Measurements from ENCODE around the gene MAP1LC3C. TPM values are rescaled to one million over a fixed set of nuclear protein-coding genes. Genes with fewer than 3 reads are reported as not detected.

The MAP1LC3C gene
- 0.52 TPM for polyA plus RNA-seq (2013, experiment 1 of 2)
- 0.25 TPM for polyA plus RNA-seq (2013, experiment 2 of 2)

DNA sequence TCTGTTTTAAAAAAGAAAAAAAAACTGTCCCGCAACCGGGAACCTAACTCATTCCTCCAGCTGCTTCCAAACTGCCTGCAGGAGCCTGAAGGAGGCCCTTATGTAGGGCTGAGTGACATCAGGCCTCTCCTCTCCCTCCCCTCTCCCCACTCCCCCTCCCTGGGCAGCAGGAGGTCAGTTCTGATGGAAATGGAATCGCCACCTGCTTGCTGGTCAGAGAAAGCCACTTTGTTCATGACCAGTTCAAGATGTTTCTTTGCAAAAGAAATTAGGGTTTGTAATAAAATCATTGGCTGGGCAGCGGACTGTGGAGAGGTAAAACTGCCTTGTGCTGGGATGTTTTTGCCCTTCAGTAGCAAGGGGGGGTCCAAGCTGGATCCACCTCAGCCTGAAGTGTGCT is at the start of gene MAP1LC3C:
Gene MAP1LC3C (minus strand): TSS at position 73 of the 400 bp plus-strand sequence. CDS start 90 bp downstream, outside the sequence.
- no peak within 1 kb of the TSS for H3K27ac ChIP-seq (ENCODE audit: low read depth, low read length, severe bottlenecking)
- H3K4me3 ChIP-seq (ENCODE audit: extremely low read depth, insufficient read depth, low read length, poor library complexity, severe bottlenecking), result peak within 1 kb of the TSS; percentile 8
- 54 to 60% methylated on average over 2 of the region's 4 CpGs for WGBS, 2 experiments (ENCODE audit: insufficient coverage in 2 of 2)

DNA sequence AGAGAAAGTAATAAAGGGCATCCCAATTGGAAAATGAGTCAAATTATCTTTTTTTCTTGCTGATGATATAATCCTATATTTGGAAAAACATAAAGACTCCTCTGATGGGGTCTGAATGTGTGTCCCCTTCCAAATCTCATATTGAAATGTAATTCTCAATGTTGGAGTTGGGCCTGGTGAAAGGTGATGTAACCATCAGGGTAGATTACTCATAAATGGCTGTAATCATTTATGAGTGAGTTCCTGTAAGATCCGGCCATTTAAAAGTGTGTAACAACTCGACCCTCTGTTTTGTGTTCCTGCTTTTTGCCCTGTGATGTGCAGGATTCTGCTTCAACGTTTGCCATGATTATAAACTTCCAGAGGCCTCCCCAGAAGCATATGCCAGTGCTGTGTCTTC is 44.3 kb upstream of the MAP1LC3C start:
- H3K27ac ChIP-seq (ENCODE audit: low read depth, low read length, severe bottlenecking), result no peak overlapping the region

More for the DNA sequence above, at the start of gene MAP1LC3C:
- Histone ChIP-seq H3K9me3 (ENCODE audit: control insufficient read depth, low read length) (no peaks in the 10 kb centered on the region), H3K36me3 (ENCODE audit: control insufficient read depth, insufficient read depth, low read length) (no peaks in the 10 kb centered on the region), H3K4me1 (ENCODE audit: control insufficient read depth, insufficient read depth, low read length, poor library complexity, severe bottlenecking) (no peaks in the 10 kb centered on the region)

DNA sequence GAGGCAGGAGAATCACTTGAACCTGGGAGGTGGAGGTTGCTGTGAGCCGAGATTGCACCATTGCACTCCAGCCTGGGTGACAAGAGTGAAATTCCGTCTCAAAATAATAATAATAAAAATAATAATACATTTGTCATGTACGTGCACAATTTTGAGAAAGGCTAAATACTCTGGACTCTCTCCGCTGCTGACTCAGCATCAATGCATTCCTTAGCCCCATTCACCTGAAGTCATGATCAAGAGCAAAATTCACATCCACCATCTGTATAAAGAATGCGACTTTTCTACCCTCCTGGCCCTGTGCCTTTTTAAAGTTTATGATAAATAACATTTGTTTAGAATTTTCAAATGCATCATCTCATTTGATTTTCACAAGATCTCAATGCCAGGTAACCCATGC is 35.5 kb upstream of the MAP1LC3C start:
- H3K4me1 ChIP-seq (ENCODE audit: control insufficient read depth, insufficient read depth, low read length, poor library complexity, severe bottlenecking), result no peaks in the 10 kb centered on the region
- H3K36me3 ChIP-seq (ENCODE audit: control insufficient read depth, insufficient read depth, low read length), result no peaks in the 10 kb centered on the region
- H3K4me3 ChIP-seq (ENCODE audit: extremely low read depth, insufficient read depth, low read length, poor library complexity, severe bottlenecking), result no peak overlapping the region
- H3K9me3 ChIP-seq (ENCODE audit: control insufficient read depth, low read length), result no peaks in the 10 kb centered on the region
- H3K27ac ChIP-seq (ENCODE audit: low read depth, low read length, severe bottlenecking), result no peak overlapping the region
- 90% methylated on average over 2 of the region's 5 CpGs; no CpG with 5 or more reads in 1 of the 2 experiments for WGBS, 2 experiments (ENCODE audit: insufficient coverage in 2 of 2)

More for the DNA sequence above, 44.3 kb upstream of the MAP1LC3C start:
- H3K36me3 ChIP-seq (ENCODE audit: control insufficient read depth, insufficient read depth, low read length), result no peaks in the 10 kb centered on the region
- H3K4me1 ChIP-seq (ENCODE audit: control insufficient read depth, insufficient read depth, low read length, poor library complexity, severe bottlenecking), result no peaks in the 10 kb centered on the region
- H3K9me3 ChIP-seq (ENCODE audit: control insufficient read depth, low read length), result no peaks in the 10 kb centered on the region
- 48 to 59% methylated on average over 2 to 3 of the region's 3 CpGs for WGBS, 2 experiments (ENCODE audit: insufficient coverage in 2 of 2)
- no peak overlapping the region for H3K4me3 ChIP-seq (ENCODE audit: extremely low read depth, insufficient read depth, low read length, poor library complexity, severe bottlenecking)

GRCh38 chr1:242033447-242033846 is 34.5 kb upstream of the MAP1LC3C start:
- H3K9me3 ChIP-seq (ENCODE audit: control insufficient read depth, low read length), result no peaks in the 10 kb centered on the region
- no peak overlapping the region for H3K27ac ChIP-seq (ENCODE audit: low read depth, low read length, severe bottlenecking)
- WGBS, 2 experiments (ENCODE audit: insufficient coverage in 2 of 2), result 91 to 100% methylated on average over 2 to 3 of the region's 4 CpGs
- H3K4me1 ChIP-seq (ENCODE audit: control insufficient read depth, insufficient read depth, low read length, poor library complexity, severe bottlenecking), result no peaks in the 10 kb centered on the region
- H3K4me3 ChIP-seq (ENCODE audit: extremely low read depth, insufficient read depth, low read length, poor library complexity, severe bottlenecking), result no peak overlapping the region
- no peaks in the 10 kb centered on the region for H3K36me3 ChIP-seq (ENCODE audit: control insufficient read depth, insufficient read depth, low read length)

DNA sequence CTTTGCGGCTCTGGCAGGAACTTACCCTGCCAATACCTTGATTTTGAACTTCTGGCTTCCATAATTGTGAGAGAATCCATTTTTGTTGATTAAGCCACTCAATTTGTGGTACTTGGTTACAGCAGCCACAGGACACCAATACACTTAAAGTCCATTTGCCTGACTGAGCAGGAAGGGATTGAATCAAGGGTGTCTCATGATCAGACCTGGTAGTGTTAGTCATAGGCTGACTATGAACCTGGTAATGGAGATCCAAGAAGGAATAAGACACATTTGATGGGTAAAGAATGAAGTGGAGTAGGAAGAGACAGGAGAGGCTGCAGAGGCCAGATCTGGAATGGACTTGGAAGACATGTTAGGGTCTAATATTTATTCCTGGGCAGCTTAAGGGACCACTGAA is 31.2 kb upstream of the MAP1LC3C start:
- Histone ChIP-seq H3K4me3 (ENCODE audit: extremely low read depth, insufficient read depth, low read length, poor library complexity, severe bottlenecking) (no peak overlapping the region), H3K27ac (ENCODE audit: low read depth, low read length, severe bottlenecking) (no peak overlapping the region), H3K36me3 (ENCODE audit: control insufficient read depth, insufficient read depth, low read length) (no peaks in the 10 kb centered on the region), H3K9me3 (ENCODE audit: control insufficient read depth, low read length) (no peaks in the 10 kb centered on the region), H3K4me1 (ENCODE audit: control insufficient read depth, insufficient read depth, low read length, poor library complexity, severe bottlenecking) (no peaks in the 10 kb centered on the region)
- 92% methylated on average over 1 of the region's 1 CpG; no CpG with 5 or more reads in 1 of the 2 experiments for WGBS, 2 experiments (ENCODE audit: insufficient coverage in 2 of 2)

- H3K4me3 ChIP-seq (ENCODE audit: extremely low read depth, insufficient read depth, low read length, poor library complexity, severe bottlenecking), result no peak overlapping the region
- H3K9me3 ChIP-seq (ENCODE audit: control insufficient read depth, low read length), result no peaks in the 10 kb centered on the region
- WGBS, 2 experiments (ENCODE audit: insufficient coverage in 2 of 2), result 87 to 92% methylated on average over 11 to 12 of the region's 13 CpGs
- H3K4me1 ChIP-seq (ENCODE audit: control insufficient read depth, insufficient read depth, low read length, poor library complexity, severe bottlenecking), result no peaks in the 10 kb centered on the region
- no peak overlapping the region for H3K27ac ChIP-seq (ENCODE audit: low read depth, low read length, severe bottlenecking)
- no peaks in the 10 kb centered on the region for H3K36me3 ChIP-seq (ENCODE audit: control insufficient read depth, insufficient read depth, low read length)
These were observed 26.8 kb upstream of the MAP1LC3C start for GRCh38 chr1:242025681-242026080.

GRCh38 chr1:242023805-242024204 is 24.9 kb upstream of the MAP1LC3C start:
- H3K4me1 ChIP-seq (ENCODE audit: control insufficient read depth, insufficient read depth, low read length, poor library complexity, severe bottlenecking), result no peaks in the 10 kb centered on the region
- no peak overlapping the region for H3K27ac ChIP-seq (ENCODE audit: low read depth, low read length, severe bottlenecking)
- WGBS, 2 experiments (ENCODE audit: insufficient coverage in 2 of 2), result 90 to 92% methylated on average over 4 to 5 of the region's 6 CpGs
- H3K9me3 ChIP-seq (ENCODE audit: control insufficient read depth, low read length), result no peaks in the 10 kb centered on the region
- H3K36me3 ChIP-seq (ENCODE audit: control insufficient read depth, insufficient read depth, low read length), result no peaks in the 10 kb centered on the region
- H3K4me3 ChIP-seq (ENCODE audit: extremely low read depth, insufficient read depth, low read length, poor library complexity, severe bottlenecking), result no peak overlapping the region

- Histone ChIP-seq H3K27ac (ENCODE audit: low read depth, low read length, severe bottlenecking) (no peak overlapping the region), H3K4me1 (ENCODE audit: control insufficient read depth, insufficient read depth, low read length, poor library complexity, severe bottlenecking) (no peaks in the 10 kb centered on the region), H3K4me3 (ENCODE audit: extremely low read depth, insufficient read depth, low read length, poor library complexity, severe bottlenecking) (no peak overlapping the region), H3K36me3 (ENCODE audit: control insufficient read depth, insufficient read depth, low read length) (no peaks in the 10 kb centered on the region), H3K9me3 (ENCODE audit: control insufficient read depth, low read length) (no peaks in the 10 kb centered on the region)
- whole genome bisulfite sequencing, 2 experiments (ENCODE audit: insufficient coverage in 2 of 2), result 92 to 97% methylated on average over 3 to 4 of the region's 6 CpGs
These were observed 20.1 kb upstream of the MAP1LC3C start for GRCh38 chr1:242019018-242019417.

DNA sequence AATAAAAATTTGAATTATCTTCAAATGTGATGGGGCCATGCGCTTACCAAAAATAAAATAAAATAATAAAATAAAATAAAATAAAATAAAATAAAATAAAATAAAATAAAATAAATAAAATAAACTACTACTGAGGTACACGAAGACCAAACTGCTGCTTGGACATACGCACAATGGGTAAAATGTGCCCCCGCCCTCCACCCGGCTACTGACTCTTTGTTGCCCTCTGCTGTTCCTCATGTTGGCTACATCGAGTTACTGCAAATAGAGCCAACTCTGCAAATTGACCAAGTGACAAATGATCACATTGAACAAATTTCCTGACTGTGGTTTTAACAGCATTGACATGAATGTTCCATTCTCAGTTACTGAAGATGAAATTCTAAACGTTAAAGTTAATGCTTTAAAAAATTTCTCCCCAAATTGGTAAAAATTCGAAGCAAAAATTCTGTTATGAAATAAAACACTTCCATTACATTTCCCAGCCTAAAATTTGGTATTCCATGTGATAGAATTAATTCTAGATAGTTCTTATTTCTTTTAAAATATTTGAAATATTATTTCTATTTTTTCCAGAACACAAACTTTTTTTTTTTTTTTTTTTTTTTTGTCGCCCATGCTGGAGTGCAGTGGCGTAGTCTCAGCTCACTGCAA is 18.8 kb upstream of the MAP1LC3C start:
- H3K36me3 ChIP-seq (ENCODE audit: control insufficient read depth, insufficient read depth, low read length), result no peaks in the 10 kb centered on the region
- no peak overlapping the region for H3K27ac ChIP-seq (ENCODE audit: low read depth, low read length, severe bottlenecking)
- H3K9me3 ChIP-seq (ENCODE audit: control insufficient read depth, low read length), result no peaks in the 10 kb centered on the region
- H3K4me1 ChIP-seq (ENCODE audit: control insufficient read depth, insufficient read depth, low read length, poor library complexity, severe bottlenecking), result no peaks in the 10 kb centered on the region
- no peak overlapping the region for H3K4me3 ChIP-seq (ENCODE audit: extremely low read depth, insufficient read depth, low read length, poor library complexity, severe bottlenecking)
- 35 to 40% methylated on average over 6 of the region's 10 CpGs for WGBS, 2 experiments (ENCODE audit: insufficient coverage in 2 of 2)

GRCh38 chr1:242016479-242016878 is 17.6 kb upstream of the MAP1LC3C start:
- Histone ChIP-seq H3K27ac (ENCODE audit: low read depth, low read length, severe bottlenecking) (no peak overlapping the region), H3K4me3 (ENCODE audit: extremely low read depth, insufficient read depth, low read length, poor library complexity, severe bottlenecking) (no peak overlapping the region), H3K4me1 (ENCODE audit: control insufficient read depth, insufficient read depth, low read length, poor library complexity, severe bottlenecking) (no peaks in the 10 kb centered on the region), H3K36me3 (ENCODE audit: control insufficient read depth, insufficient read depth, low read length) (no peaks in the 10 kb centered on the region), H3K9me3 (ENCODE audit: control insufficient read depth, low read length) (no peaks in the 10 kb centered on the region)

- no peaks in the 10 kb centered on the region for H3K36me3 ChIP-seq (ENCODE audit: control insufficient read depth, insufficient read depth, low read length)
- 88 to 97% methylated on average over 5 of the region's 5 CpGs for WGBS, 2 experiments (ENCODE audit: insufficient coverage in 2 of 2)
- no peak overlapping the region for H3K4me3 ChIP-seq (ENCODE audit: extremely low read depth, insufficient read depth, low read length, poor library complexity, severe bottlenecking)
- no peaks in the 10 kb centered on the region for H3K4me1 ChIP-seq (ENCODE audit: control insufficient read depth, insufficient read depth, low read length, poor library complexity, severe bottlenecking)
- no peaks in the 10 kb centered on the region for H3K9me3 ChIP-seq (ENCODE audit: control insufficient read depth, low read length)
- H3K27ac ChIP-seq (ENCODE audit: low read depth, low read length, severe bottlenecking), result no peak overlapping the region
These were observed 13.2 kb upstream of the MAP1LC3C start for GRCh38 chr1:242011894-242012660.

Data from mesodermal cell (in vitro differentiated cells).